ENCODE results near the gene CD101. TPM values are rescaled to one million over a fixed set of nuclear protein-coding genes. Genes with fewer than 3 reads are reported as not detected.

The CD101 gene
- total RNA-seq, 2 experiments from 2014 or later: 2.5 to 3.2 TPM

DNA sequence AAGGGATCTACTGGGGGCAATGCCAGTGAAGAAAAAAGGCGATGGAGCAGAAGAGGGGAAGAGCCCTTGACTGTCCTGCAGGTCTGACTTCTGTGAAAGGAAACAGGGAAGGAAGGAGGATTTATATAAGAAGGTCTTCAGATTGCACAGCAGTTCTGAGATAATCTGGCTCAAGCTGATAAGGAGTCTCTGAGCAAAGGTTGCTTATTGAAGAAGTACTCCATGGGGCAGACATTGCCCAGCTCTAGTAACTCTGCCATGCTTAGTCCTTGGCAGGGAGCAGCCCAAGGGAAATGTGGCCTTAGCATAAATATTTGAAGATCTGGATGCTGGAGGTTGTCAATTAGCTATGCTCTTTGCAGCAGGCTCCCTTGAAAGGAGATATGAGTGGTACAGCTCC lies 42.7 kb downstream of the CD101 start:
- Mint-ChIP-seq H3K9me3 (peaks cover 4% of the 10 kb centered on the region), H3K27me3 (no peaks in the 10 kb centered on the region), H3K27ac (no peak overlapping the region), H3K36me3 (ENCODE audit: low read depth) (peaks cover 31% of the 10 kb centered on the region), H3K4me3 (no peak overlapping the region), H3K4me1 (ENCODE audit: low read depth) (peaks cover 16% of the 10 kb centered on the region)
- CTCF ChIA-PET: no interaction called here
- intact Hi-C loops (cut with micrococcal nuclease): no loop called here
- POLR2A ChIA-PET: interaction anchor here (0.9 kb wide), 1 partner anchor 307 kb away, joined by 4 read pairs; no protein-coding TSS in a partner anchor
- TF ChIP-seq, protein P1, sequence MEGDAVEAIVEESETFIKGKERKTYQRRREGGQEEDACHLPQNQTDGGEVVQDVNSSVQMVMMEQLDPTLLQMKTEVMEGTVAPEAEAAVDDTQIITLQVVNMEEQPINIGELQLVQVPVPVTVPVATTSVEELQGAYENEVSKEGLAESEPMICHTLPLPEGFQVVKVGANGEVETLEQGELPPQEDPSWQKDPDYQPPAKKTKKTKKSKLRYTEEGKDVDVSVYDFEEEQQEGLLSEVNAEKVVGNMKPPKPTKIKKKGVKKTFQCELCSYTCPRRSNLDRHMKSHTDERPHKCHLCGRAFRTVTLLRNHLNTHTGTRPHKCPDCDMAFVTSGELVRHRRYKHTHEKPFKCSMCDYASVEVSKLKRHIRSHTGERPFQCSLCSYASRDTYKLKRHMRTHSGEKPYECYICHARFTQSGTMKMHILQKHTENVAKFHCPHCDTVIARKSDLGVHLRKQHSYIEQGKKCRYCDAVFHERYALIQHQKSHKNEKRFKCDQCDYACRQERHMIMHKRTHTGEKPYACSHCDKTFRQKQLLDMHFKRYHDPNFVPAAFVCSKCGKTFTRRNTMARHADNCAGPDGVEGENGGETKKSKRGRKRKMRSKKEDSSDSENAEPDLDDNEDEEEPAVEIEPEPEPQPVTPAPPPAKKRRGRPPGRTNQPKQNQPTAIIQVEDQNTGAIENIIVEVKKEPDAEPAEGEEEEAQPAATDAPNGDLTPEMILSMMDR (IDR thresholded peaks at IDR 0.05): no peak
- DNase-seq: no peak
- no peak for ATAC-seq

DNA sequence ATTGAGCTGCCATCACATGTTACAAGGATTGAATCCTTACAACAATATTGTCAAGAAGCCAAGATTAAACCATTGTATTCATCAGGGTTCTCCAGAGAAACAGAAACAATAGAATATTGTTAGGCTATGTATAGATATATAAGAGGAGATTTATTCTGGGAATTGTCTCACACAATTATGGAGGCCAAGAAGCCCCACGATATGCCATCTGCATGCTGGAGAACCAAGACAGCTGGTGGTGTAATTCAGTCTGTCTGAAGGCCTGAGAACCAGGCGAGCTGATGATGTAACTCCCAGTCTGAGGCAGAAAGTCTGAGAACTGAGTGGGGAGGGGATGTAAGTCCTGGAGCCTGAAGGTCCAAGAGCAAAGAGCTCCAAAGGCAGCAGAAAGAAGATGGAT lies 44.1 kb downstream of the CD101 start:
- intact Hi-C loops (cut with micrococcal nuclease): no loop called here
- no peak overlapping the region for H3K4me3 Mint-ChIP-seq
- H3K27me3 Mint-ChIP-seq: no peaks in the 10 kb centered on the region
- H3K27ac Mint-ChIP-seq: no peak overlapping the region
- peaks cover 27% of the 10 kb centered on the region for H3K4me1 Mint-ChIP-seq (ENCODE audit: low read depth)
- ChIA-PET CTCF (interaction anchor here (1.0 to 1.4 kb wide), 2 partner anchors 320 to 471 kb away, joined by 3 read pairs; no protein-coding TSS in a partner anchor), POLR2A (no interaction called here)
- ATAC-seq (no peak), DNase-seq (no peak)
- TF ChIP-seq, protein P1 (IDR thresholded peaks at IDR 0.05): no peak
- peaks cover 4% of the 10 kb centered on the region for H3K9me3 Mint-ChIP-seq
- peaks cover 40% of the 10 kb centered on the region for H3K36me3 Mint-ChIP-seq (ENCODE audit: low read depth)

DNA sequence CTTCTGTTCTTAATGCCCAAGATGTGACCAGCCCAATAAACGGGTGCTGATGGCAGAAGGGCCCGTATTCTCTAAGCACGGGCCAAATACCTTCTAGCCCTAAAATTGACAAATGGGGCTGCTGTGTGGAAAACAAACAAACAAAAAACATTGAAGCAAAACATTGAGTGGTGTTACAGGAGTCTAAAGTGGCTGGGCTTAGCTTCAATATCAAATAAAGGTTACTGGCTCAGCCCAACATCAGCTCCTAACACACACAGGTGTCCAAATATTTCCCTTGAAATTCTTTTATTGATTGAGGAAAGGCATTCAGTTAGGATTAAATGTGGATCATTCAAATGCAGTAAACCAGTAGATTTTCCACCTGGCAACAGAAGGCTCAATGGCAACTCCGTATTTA lies 45.2 kb downstream of the CD101 start:
- POLR2A ChIA-PET: no interaction called here
- H3K27ac Mint-ChIP-seq: no peak overlapping the region

DNA sequence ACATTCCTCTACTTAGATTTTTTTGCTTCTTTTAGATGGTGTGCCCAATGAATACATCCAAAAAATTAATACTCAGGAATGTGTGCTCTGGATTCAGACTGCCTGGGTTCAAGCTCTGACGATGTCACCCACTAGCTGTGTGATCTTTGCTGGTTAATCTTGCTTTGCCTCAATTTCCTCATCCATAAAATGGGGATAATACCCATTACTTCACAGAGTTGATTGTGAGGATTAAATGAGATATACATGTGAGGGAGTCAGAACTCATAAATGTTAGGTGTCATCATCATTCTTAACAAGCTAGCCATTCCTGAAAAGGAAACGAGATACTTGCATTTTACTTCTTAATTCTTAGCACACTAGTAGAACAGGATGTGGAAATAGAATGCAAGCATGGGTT lies 45.7 kb downstream of the CD101 start:
- no peak for ATAC-seq
- intact Hi-C loops (cut with micrococcal nuclease): no loop called here
- no peak for DNase-seq
- ChIA-PET CTCF (interaction anchor here (0.9 kb wide), 1 partner anchor 38 kb away, joined by 3 read pairs; no protein-coding TSS in a partner anchor), POLR2A (no interaction called here)
- peaks cover 2% of the 10 kb centered on the region for H3K9me3 Mint-ChIP-seq
- no peak overlapping the region for H3K4me3 Mint-ChIP-seq
- H3K4me1 Mint-ChIP-seq (ENCODE audit: low read depth): peaks cover 43% of the 10 kb centered on the region
- H3K27me3 Mint-ChIP-seq: no peaks in the 10 kb centered on the region
- H3K27ac Mint-ChIP-seq: no peak overlapping the region
- H3K36me3 Mint-ChIP-seq (ENCODE audit: low read depth): peaks cover 38% of the 10 kb centered on the region
- TF ChIP-seq, protein P1 (IDR thresholded peaks at IDR 0.05): no peak

More for the DNA sequence above, 45.2 kb downstream of the CD101 start:
- Mint-ChIP-seq H3K27me3 (no peaks in the 10 kb centered on the region), H3K9me3 (peaks cover 2% of the 10 kb centered on the region), H3K36me3 (ENCODE audit: low read depth) (peaks cover 38% of the 10 kb centered on the region), H3K4me3 (no peak overlapping the region), H3K4me1 (ENCODE audit: low read depth) (peaks cover 38% of the 10 kb centered on the region)
- DNase-seq (no peak), ATAC-seq (no peak)
- TF ChIP-seq, protein P1 (IDR thresholded peaks at IDR 0.05): no peak
- CTCF ChIA-PET: no interaction called here
- intact Hi-C loops (cut with micrococcal nuclease): no loop called here

DNA sequence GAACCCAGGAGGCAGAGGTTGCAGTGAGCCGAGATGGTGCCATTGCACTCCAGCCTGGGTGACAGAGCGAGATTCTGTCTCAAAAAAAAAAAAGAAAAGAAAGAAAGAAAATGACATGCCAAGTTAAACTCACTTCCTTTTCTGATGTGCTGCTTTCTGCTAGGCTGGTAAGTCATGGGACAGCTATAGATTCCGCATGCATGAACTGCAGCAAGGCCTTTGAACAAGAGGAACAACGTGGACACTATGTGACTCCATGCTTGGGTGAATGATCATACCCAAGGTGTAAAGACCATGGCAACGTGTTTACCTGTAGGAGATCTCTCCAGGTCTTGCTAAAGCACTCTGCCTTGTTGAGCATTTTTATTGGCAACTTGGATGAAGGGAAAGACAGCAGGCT lies 48.3 kb downstream of the CD101 start:
- DNase-seq: no peak
- no peak overlapping the region for H3K4me3 Mint-ChIP-seq
- H3K36me3 Mint-ChIP-seq (ENCODE audit: low read depth): peaks cover 35% of the 10 kb centered on the region
- POLR2A ChIA-PET: interaction anchor here (1.0 to 2.0 kb wide), 3 partner anchors 10 to 63 kb away, joined by 4 to 9 read pairs (median 4); partner anchors contain the start of gene TTF2
- intact Hi-C loops (cut with micrococcal nuclease): no loop called here
- CTCF ChIA-PET: interaction anchor here (1.0 to 2.0 kb wide), 2 partner anchors 280 to 475 kb away, joined by 3 to 5 read pairs; no protein-coding TSS in a partner anchor
- no peaks in the 10 kb centered on the region for H3K9me3 Mint-ChIP-seq
- H3K27me3 Mint-ChIP-seq: no peaks in the 10 kb centered on the region
- TF ChIP-seq, protein P1 (IDR thresholded peaks at IDR 0.05): no peak
- ATAC-seq: no peak
- H3K27ac Mint-ChIP-seq: peak overlapping the region; percentile 83
- peaks cover 52% of the 10 kb centered on the region for H3K4me1 Mint-ChIP-seq (ENCODE audit: low read depth)
